ENCODE results near the gene MRTFB. TPM values are rescaled to one million over a fixed set of nuclear protein-coding genes. Genes with fewer than 3 reads are reported as not detected.
A peak's percentile ranks its signal among the peaks of the same experiment; 100 is the strongest.
"Not testable (repeated sequence)": the region's sequence is repeated elsewhere in the genome, so short reads cannot be mapped to it uniquely, and the experiment has no call there.

Gene MRTFB
- total RNA-seq, 1 experiment from 2014 or later, result 7.7 TPM

GRCh38 chr16:14121142-14121541 is 50.0 kb downstream of the MRTFB start:
- no peak for DNase-seq (ENCODE audit: low read depth)
- in situ Hi-C loops (cut with HindIII; ENCODE audit: low pct_unique_long_range_greater_than_20kb, low sequenced_read_pairs), result no loop called here

GRCh38 chr16:14121872-14122271 is 50.8 kb downstream of the MRTFB start:
- no peak for DNase-seq (ENCODE audit: low read depth)
- in situ Hi-C loops (cut with HindIII; ENCODE audit: low pct_unique_long_range_greater_than_20kb, low sequenced_read_pairs), result no loop called here

GRCh38 chr16:14122430-14122829 is 51.3 kb downstream of the MRTFB start:
- DNase-seq (ENCODE audit: low read depth); in situ Hi-C loops (cut with HindIII; ENCODE audit: low pct_unique_long_range_greater_than_20kb, low sequenced_read_pairs): not testable (repeated sequence)

- no peak for DNase-seq (ENCODE audit: low read depth)
- in situ Hi-C loops (cut with HindIII; ENCODE audit: low pct_unique_long_range_greater_than_20kb, low sequenced_read_pairs), result no loop called here
These were observed 54.0 kb downstream of the MRTFB start for GRCh38 chr16:14125000-14125681.

- in situ Hi-C loops (cut with HindIII; ENCODE audit: low pct_unique_long_range_greater_than_20kb, low sequenced_read_pairs), result no loop called here
- no peak for DNase-seq (ENCODE audit: low read depth)
These were observed 54.6 kb downstream of the MRTFB start for GRCh38 chr16:14125708-14126107.

- in situ Hi-C loops (cut with HindIII; ENCODE audit: low pct_unique_long_range_greater_than_20kb, low sequenced_read_pairs), result no loop called here
These were observed 57.0 kb downstream of the MRTFB start for GRCh38 chr16:14128097-14128496.

GRCh38 chr16:14129502-14129901 is 58.4 kb downstream of the MRTFB start:
- in situ Hi-C loops (cut with HindIII; ENCODE audit: low pct_unique_long_range_greater_than_20kb, low sequenced_read_pairs), result no loop called here
- DNase-seq (ENCODE audit: low read depth), result no peak

More at GRCh38 chr16:14128097-14128496, 57.0 kb downstream of the MRTFB start:
- DNase-seq (ENCODE audit: low read depth), result no peak

GRCh38 chr16:14131774-14132695 is 60.9 kb downstream of the MRTFB start:
- DNase-seq (ENCODE audit: low read depth), result no peak
- in situ Hi-C loops (cut with HindIII; ENCODE audit: low pct_unique_long_range_greater_than_20kb, low sequenced_read_pairs), result no loop called here

- DNase-seq (ENCODE audit: low read depth), result no peak
- in situ Hi-C loops (cut with HindIII; ENCODE audit: low pct_unique_long_range_greater_than_20kb, low sequenced_read_pairs), result no loop called here
These were observed 61.6 kb downstream of the MRTFB start for GRCh38 chr16:14132696-14133048.

- in situ Hi-C loops (cut with HindIII; ENCODE audit: low pct_unique_long_range_greater_than_20kb, low sequenced_read_pairs), result no loop called here
- DNase-seq (ENCODE audit: low read depth), result no peak
These were observed 62.8 kb downstream of the MRTFB start for GRCh38 chr16:14133907-14134306.

- DNase-seq (ENCODE audit: low read depth), result no peak
- in situ Hi-C loops (cut with HindIII; ENCODE audit: low pct_unique_long_range_greater_than_20kb, low sequenced_read_pairs), result no loop called here
These were observed 64.6 kb downstream of the MRTFB start for GRCh38 chr16:14135704-14136103.

GRCh38 chr16:14139872-14140271 is 68.8 kb downstream of the MRTFB start:
- in situ Hi-C loops (cut with HindIII; ENCODE audit: low pct_unique_long_range_greater_than_20kb, low sequenced_read_pairs), result no loop called here
- DNase-seq (ENCODE audit: low read depth), result no peak

- no peak for DNase-seq (ENCODE audit: low read depth)
- in situ Hi-C loops (cut with HindIII; ENCODE audit: low pct_unique_long_range_greater_than_20kb, low sequenced_read_pairs), result no loop called here
These were observed 69.8 kb downstream of the MRTFB start for GRCh38 chr16:14140923-14141322.

GRCh38 chr16:14146445-14146844 is 75.3 kb downstream of the MRTFB start:
- in situ Hi-C loops (cut with HindIII; ENCODE audit: low pct_unique_long_range_greater_than_20kb, low sequenced_read_pairs), result no loop called here
- no peak for DNase-seq (ENCODE audit: low read depth)

- in situ Hi-C loops (cut with HindIII; ENCODE audit: low pct_unique_long_range_greater_than_20kb, low sequenced_read_pairs), result no loop called here
- DNase-seq (ENCODE audit: low read depth), result no peak
These were observed 76.9 kb downstream of the MRTFB start for GRCh38 chr16:14148016-14148415.

- in situ Hi-C loops (cut with HindIII; ENCODE audit: low pct_unique_long_range_greater_than_20kb, low sequenced_read_pairs), result no loop called here
- DNase-seq (ENCODE audit: low read depth), result peak; percentile 24
These were observed 77.5 kb downstream of the MRTFB start for GRCh38 chr16:14148569-14148968.

- in situ Hi-C loops (cut with HindIII; ENCODE audit: low pct_unique_long_range_greater_than_20kb, low sequenced_read_pairs), result no loop called here
- DNase-seq (ENCODE audit: low read depth), result no peak
These were observed 79.7 kb downstream of the MRTFB start for GRCh38 chr16:14150796-14151195.

GRCh38 chr16:14151256-14152030 is 80.3 kb downstream of the MRTFB start:
- in situ Hi-C loops (cut with HindIII; ENCODE audit: low pct_unique_long_range_greater_than_20kb, low sequenced_read_pairs), result no loop called here
- no peak for DNase-seq (ENCODE audit: low read depth)

Data from Caki2 (cell line).